DMS153 treated with DMSO at 0.1 percent for 48 hours (cell line): ENCODE data around the gene CLDN19.
"Not testable (repeated sequence)": the region's sequence is repeated elsewhere in the genome, so short reads cannot be mapped to it uniquely, and the experiment has no call there.

Source experiments
- DNase-seq: peaks from one replicate; lab custom pipeline; 2025; ENCODE audit not compliant: unreplicated experiment; lab: John Stamatoyannopoulos, UW

Gene CLDN19

DNA sequence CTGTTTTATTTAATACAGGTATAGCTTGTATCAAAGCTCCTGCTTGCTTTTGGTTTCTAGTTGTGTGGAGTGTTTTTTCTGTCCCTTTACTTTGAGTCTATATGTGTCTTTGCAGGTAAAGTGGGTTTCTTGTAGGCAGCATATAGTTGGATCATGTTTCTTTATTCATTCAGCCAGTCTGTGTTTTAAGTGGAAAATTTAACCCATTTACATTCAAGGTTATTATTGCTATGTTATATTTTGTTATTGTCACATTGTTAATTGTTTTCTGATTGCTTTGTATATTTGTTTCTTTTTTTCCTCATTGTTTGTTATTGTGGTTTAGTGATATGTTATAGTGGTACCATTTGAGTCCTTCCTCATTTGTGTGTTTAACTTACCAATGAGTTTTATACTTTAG, 26.7 kb downstream of the CLDN19 start:
- no peak for DNase-seq

- DNase-seq: not testable (repeated sequence)
Measured at GRCh38 chr1:42712808-42713207, 27.2 kb downstream of the CLDN19 start.

- no peak for DNase-seq
Measured at GRCh38 chr1:42703888-42704464, 36.1 kb downstream of the CLDN19 start.

GRCh38 chr1:42700006-42700405, 40.0 kb downstream of the CLDN19 start:
- no peak for DNase-seq

- no peak for DNase-seq
Measured at GRCh38 chr1:42698081-42698813, 41.8 kb downstream of the CLDN19 start.

- no peak for DNase-seq
Measured at GRCh38 chr1:42692911-42693310, 47.1 kb downstream of the CLDN19 start.

GRCh38 chr1:42692461-42692860, 47.6 kb downstream of the CLDN19 start:
- no peak for DNase-seq

GRCh38 chr1:42691157-42691498, 48.9 kb downstream of the CLDN19 start:
- no peak for DNase-seq

- no peak for DNase-seq
Measured at GRCh38 chr1:42690477-42691156, 49.4 kb downstream of the CLDN19 start.

DNA sequence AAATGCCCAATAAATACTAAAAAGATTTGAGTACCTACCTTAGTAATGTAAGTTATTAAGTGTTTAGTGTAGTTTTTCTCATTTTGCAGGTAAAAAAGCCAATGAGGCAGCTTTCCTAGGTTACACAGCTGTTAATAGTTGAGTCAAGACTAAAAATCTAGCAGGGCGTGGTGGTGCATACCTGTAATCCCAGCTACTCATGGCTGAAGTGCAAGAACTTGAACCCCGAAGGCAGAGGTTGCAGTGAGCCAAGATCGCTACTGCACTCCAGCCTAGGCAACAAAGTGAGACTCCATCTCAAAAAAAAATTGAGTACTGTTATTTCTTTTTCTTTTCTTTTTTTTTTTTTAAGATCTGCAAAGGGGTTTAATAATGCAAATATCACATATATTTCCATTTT, 50.1 kb downstream of the CLDN19 start:
- no peak for DNase-seq

DNA sequence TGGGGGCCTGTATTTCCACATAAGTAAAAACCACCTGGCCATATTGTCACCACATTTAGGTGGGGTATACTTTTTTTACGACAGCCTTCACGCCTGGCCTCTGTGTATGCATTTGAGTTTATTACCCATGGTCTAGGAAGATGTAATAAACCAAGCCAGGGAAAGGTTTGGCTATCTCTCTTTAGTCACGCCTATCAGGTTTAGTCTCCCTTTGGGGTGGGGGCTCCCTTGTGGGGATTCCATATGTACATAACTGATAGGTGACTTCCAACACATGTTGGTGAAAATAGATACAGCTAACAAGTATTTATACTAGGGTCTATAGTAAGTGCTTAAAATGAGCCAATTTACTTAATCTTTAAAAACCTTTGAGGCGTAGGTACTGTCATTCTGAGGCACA, 53.6 kb downstream of the CLDN19 start:
- DNase-seq: no peak

- no peak for DNase-seq
Measured at GRCh38 chr1:42684139-42684538, 55.9 kb downstream of the CLDN19 start.
